IMR-90 (cell line): ENCODE data around the gene CTXN3. TPM values are rescaled to one million over a fixed set of nuclear protein-coding genes. Genes with fewer than 3 reads are reported as not detected.
"Not testable (repeated sequence)": the region's sequence is repeated elsewhere in the genome, so short reads cannot be mapped to it uniquely, and the experiment has no call there.

Experiments
- ATAC-seq: fragments of 200-7000 bp; cut with Tn5 transposase; 2 replicates; pipeline ENCODE4 v1.9.1; 2020; ENCODE audit warnings: low read depth, mild to moderate bottlenecking, moderate library complexity
- BruUV-seq: library from RNA; stranded (reverse); fragments of 400-500 nt; replicated peaks from 2 replicates; lab custom pipeline; 2021; lab: Mats Ljungman, UMichigan
- CTCF ChIA-PET: fragments of 300-600 bp; formaldehyde crosslinking; extraction: SDS; loops from one replicate; lab custom pipeline; 2021; ENCODE audit warnings: antibody characterized with exemption; lab: Yijun Ruan, JAX
- POLR2A ChIA-PET: fragments of 300-600 bp; sonication (Branson Sonifier 250); formaldehyde crosslinking; loops from one replicate; lab custom pipeline; 2022; ENCODE audit warnings: antibody characterized with exemption; ENCODE audit not compliant: unreplicated experiment; lab: Charles Lee
- DNase-seq: peaks from one replicate; pipeline ENCODE4 v3.0.0; 2013
- H2AFZ ChIP-seq: replicated peaks from 2 replicates; pipeline ENCODE3; 2013; ENCODE audit warnings: low read length, mild to moderate bottlenecking; ENCODE audit not compliant: poor library complexity
- H2AK5ac ChIP-seq: 2 replicates; pipeline ENCODE4 v1.6.1; 2013; ENCODE audit warnings: low read depth, low read length, inconsistent platforms
- H2AK9ac ChIP-seq: replicated peaks from 2 replicates; pipeline ENCODE3; 2013; ENCODE audit warnings: mild to moderate bottlenecking, low read depth, low read length, moderate library complexity; ENCODE audit not compliant: poor library complexity
- H2BK120ac ChIP-seq: 2 replicates; pipeline ENCODE4 v1.6.1; 2013; ENCODE audit warnings: low read depth, low read length, inconsistent platforms
- H2BK15ac ChIP-seq: 3 replicates; pipeline ENCODE4 v1.6.1; 2013; ENCODE audit warnings: low read depth, low read length, inconsistent platforms
- H2BK20ac ChIP-seq: 2 replicates; pipeline ENCODE4 v1.6.1; 2013; ENCODE audit warnings: low read depth, mild to moderate bottlenecking, inconsistent platforms, low read length, moderate library complexity
- H2BK5ac ChIP-seq: 2 replicates; pipeline ENCODE4 v1.6.1; 2013; ENCODE audit warnings: mild to moderate bottlenecking, low read depth, low read length, inconsistent platforms; ENCODE audit not compliant: poor library complexity, severe bottlenecking
- H3K14ac ChIP-seq: replicated peaks from 2 replicates; pipeline ENCODE4 v1.6.1; 2013; ENCODE audit warnings: low read depth, low read length, inconsistent platforms
- H3K18ac ChIP-seq: 2 replicates; pipeline ENCODE4 v1.6.1; 2013; ENCODE audit warnings: low read depth, low read length, control low read depth
- H3K23ac ChIP-seq: 2 replicates; pipeline ENCODE4 v1.6.1; 2013; ENCODE audit warnings: low read depth, low read length, inconsistent platforms
- H3K27ac ChIP-seq: 2 replicates; pipeline ENCODE4 v1.5.1; 2013; ENCODE audit warnings: mild to moderate bottlenecking, control low read depth, low read length; ENCODE audit not compliant: insufficient read depth
- H3K27me3 ChIP-seq: 2 replicates; pipeline ENCODE4 v1.6.1; 2013; ENCODE audit warnings: low read length; ENCODE audit not compliant: control insufficient read depth, insufficient read depth
- H3K36me3 ChIP-seq: 2 replicates; pipeline ENCODE4 v1.6.1; 2013; ENCODE audit warnings: low read length, mixed read lengths; ENCODE audit not compliant: control insufficient read depth, insufficient read depth
- H3K4ac ChIP-seq: 2 replicates; pipeline ENCODE4 v1.6.1; 2013; ENCODE audit warnings: low read depth, low read length, inconsistent platforms
- H3K4me1 ChIP-seq: 2 replicates; pipeline ENCODE4 v1.6.1; 2013; ENCODE audit warnings: low read length, mixed read lengths; ENCODE audit not compliant: control insufficient read depth, insufficient read depth
- H3K4me2 ChIP-seq: 2 replicates; pipeline ENCODE4 v1.6.1; 2013; ENCODE audit warnings: low read depth, mild to moderate bottlenecking, control low read depth, low read length, moderate library complexity
- H3K4me3 ChIP-seq: 2 replicates; pipeline ENCODE4 v1.5.1; 2013; ENCODE audit warnings: low read depth, mild to moderate bottlenecking, control low read depth, low read length, moderate library complexity; ENCODE audit not compliant: insufficient read depth
- H3K56ac ChIP-seq: 2 replicates; pipeline ENCODE4 v1.6.1; 2013; ENCODE audit warnings: low read length, inconsistent platforms; ENCODE audit not compliant: insufficient read depth; ENCODE audit errors: extremely low read depth
- H3K79me1 ChIP-seq, 2 experiments: 2 replicates each; pipeline ENCODE4 v1.6.1; 2013; ENCODE audit warnings: low read length in 2 of 2, inconsistent platforms in 1 of 2, low read depth in 1 of 2
- H3K9ac ChIP-seq: 2 replicates; pipeline ENCODE4 v1.6.1; 2013; ENCODE audit warnings: low read depth, low read length, control low read depth
- H3K9me1 ChIP-seq: 2 replicates; pipeline ENCODE4 v1.6.1; 2013; ENCODE audit warnings: low read length, inconsistent platforms; ENCODE audit not compliant: insufficient read depth
- H3K9me3 ChIP-seq: 2 replicates; pipeline ENCODE4 v1.6.1; 2013; ENCODE audit warnings: low read length; ENCODE audit not compliant: control insufficient read depth, insufficient read depth
- H4K20me1 ChIP-seq: 2 replicates; pipeline ENCODE4 v1.6.1; 2013; ENCODE audit warnings: low read length, inconsistent platforms; ENCODE audit not compliant: insufficient read depth
- H4K5ac ChIP-seq: 2 replicates; pipeline ENCODE4 v1.6.1; 2013; ENCODE audit warnings: mild to moderate bottlenecking, low read depth, low read length, control low read depth
- H4K8ac ChIP-seq, 2 experiments: 2 replicates each; pipeline ENCODE4 v1.6.1; 2013; ENCODE audit warnings: low read depth in 2 of 2, low read length in 2 of 2, control low read depth in 1 of 2, inconsistent platforms in 1 of 2
- H4K91ac ChIP-seq: 2 replicates; pipeline ENCODE4 v1.6.1; 2013; ENCODE audit warnings: low read depth, low read length, inconsistent platforms; ENCODE audit not compliant: insufficient read depth
- WGBS, 2 experiments: methylation state at CpG; one replicate each; pipeline versions ENCODE4 v1.1.5 to v1.1.7; 2013; ENCODE audit warnings: missing lambda C conversion rate in 2 of 2; ENCODE audit not compliant: insufficient read length in 1 of 2; ENCODE audit errors: extremely low coverage in 2 of 2; 5-methylcytosine and 5-hydroxymethylcytosine counted together
- dilution Hi-C: fragments of 300-500 bp; cut with HindIII; formaldehyde crosslinking; loops from one replicate; pipeline ENCODE4 v1.14.3; 2018; ENCODE audit warnings: low sequenced_read_pairs; ENCODE audit not compliant: unreplicated experiment
- in situ Hi-C: fragments of 300-500 bp; cut with MboI; formaldehyde crosslinking; loops from 3 replicates; pipeline ENCODE4 v1.14.3; 2019; ENCODE audit warnings: low sequenced_read_pairs, inconsistent platforms, mixed read lengths
- intact Hi-C: fragments of 100-400 bp; cut with micrococcal nuclease; formaldehyde crosslinking; loops from 2 replicates; pipeline ENCODE4 v1.10.0; 2022
- polyA plus RNA-seq, 3 experiments: library from polyadenylated mRNA; depleted of rRNA; stranded (reverse); fragments of >200 nt; gene quantifications; 2 replicates each; pipeline ENCODE4 v1.2.3, GENCODE V29; 2012; ENCODE audit warnings: low replicate concordance in 1 of 3
- total RNA-seq: library from RNA; depleted of rRNA; stranded (reverse); fragments of >200 nt; gene quantifications from 2 replicates; pipeline ENCODE4 v1.2.3, GENCODE V29; 2012

CTXN3 gene
- total and polyA plus RNA-seq, 2 of the 4 experiments (the other 2 are of a cell fraction): not detected

GRCh38 chr5:127676951-127677350, 28.1 kb downstream of the CTXN3 start:
- in situ Hi-C loops, H2BK20ac ChIP-seq, H3K4me3 ChIP-seq, H2AFZ ChIP-seq, H3K9ac ChIP-seq, H3K27me3 ChIP-seq, H2BK5ac ChIP-seq, H2BK120ac ChIP-seq, POLR2A ChIA-PET, H3K36me3 ChIP-seq, H2AK9ac ChIP-seq, H4K20me1 ChIP-seq, ATAC-seq, H3K27ac ChIP-seq, H2AK5ac ChIP-seq, DNase-seq, H3K14ac ChIP-seq, dilution Hi-C loops, H4K5ac ChIP-seq, H3K4me2 ChIP-seq, H2BK15ac ChIP-seq, H3K9me3 ChIP-seq, H4K8ac ChIP-seq, H3K9me1 ChIP-seq, H3K4ac ChIP-seq, H4K91ac ChIP-seq, H3K56ac ChIP-seq, H3K4me1 ChIP-seq, H3K23ac ChIP-seq, H3K79me1 ChIP-seq, BruUV-seq, intact Hi-C loops, CTCF ChIA-PET, H3K18ac ChIP-seq: not testable (repeated sequence)

GRCh38 chr5:127679691-127680330, 30.9 kb downstream of the CTXN3 start:
- H3K36me3 ChIP-seq, H3K9me3 ChIP-seq, intact Hi-C loops, H3K79me1 ChIP-seq, BruUV-seq, H2BK20ac ChIP-seq, H2AFZ ChIP-seq, H4K20me1 ChIP-seq, H2AK9ac ChIP-seq, DNase-seq, H2AK5ac ChIP-seq, H4K91ac ChIP-seq, POLR2A ChIA-PET, ATAC-seq, in situ Hi-C loops, H3K23ac ChIP-seq, H3K4me3 ChIP-seq, H2BK15ac ChIP-seq, H3K4me1 ChIP-seq, H3K27ac ChIP-seq, H2BK5ac ChIP-seq, H3K9ac ChIP-seq, H3K56ac ChIP-seq, H3K18ac ChIP-seq, H3K9me1 ChIP-seq, H3K27me3 ChIP-seq, H3K4me2 ChIP-seq, H2BK120ac ChIP-seq, H3K4ac ChIP-seq, dilution Hi-C loops, H4K5ac ChIP-seq, H4K8ac ChIP-seq, H3K14ac ChIP-seq: not testable (repeated sequence)
- CTCF ChIA-PET: interaction anchor here (0.6 kb wide), 1 partner anchor 273 kb away, joined by 3 read pairs; no protein-coding TSS in a partner anchor
- no CpG with 5 or more reads among the region's 3 CpGs for WGBS, 2 experiments
